Ishikawa (cell line): Measurements from ENCODE around the gene PRSS2.

Experiments
- CEBPB ChIP-seq: IDR thresholded peaks from 2 replicates; pipeline ENCODE4 v1.6.1; 2012
- CREB1 ChIP-seq: IDR thresholded peaks from 2 replicates; pipeline ENCODE4 v1.6.1; 2012; ENCODE audit warnings: low read depth
- EGR1 ChIP-seq: IDR thresholded peaks from 2 replicates; pipeline ENCODE4 v1.6.1; 2012
- EP300 ChIP-seq: IDR thresholded peaks from 2 replicates; pipeline ENCODE4 v1.6.1; 2012; ENCODE audit warnings: borderline replicate concordance
- NFIC ChIP-seq: IDR thresholded peaks from 2 replicates; pipeline ENCODE4 v1.6.1; 2012
- RAD21 ChIP-seq: IDR thresholded peaks from 2 replicates; pipeline ENCODE4 v1.6.1; 2012; ENCODE audit warnings: low read depth
- TAF1 ChIP-seq: IDR thresholded peaks from 2 replicates; pipeline ENCODE4 v1.6.1; 2012; ENCODE audit warnings: low read depth, mild to moderate bottlenecking
- TCF12 ChIP-seq: IDR thresholded peaks from 2 replicates; pipeline ENCODE4 v1.6.1; 2012; ENCODE audit warnings: low read depth
- TEAD4 ChIP-seq: IDR thresholded peaks from 2 replicates; pipeline ENCODE4 v1.6.1; 2012
- YY1 ChIP-seq: IDR thresholded peaks from 2 replicates; pipeline ENCODE4 v1.6.1; 2012; ENCODE audit warnings: low read depth
- ZBTB7A ChIP-seq: IDR thresholded peaks from 2 replicates; pipeline ENCODE4 v1.6.1; 2012; ENCODE audit warnings: low read depth
- TF ChIP-seq, protein P1 (sequence below): IDR thresholded peaks from 2 replicates; pipeline ENCODE4 v1.6.1; 2012; ENCODE audit warnings: low read depth, mild to moderate bottlenecking
- TF ChIP-seq, protein P2 (sequence below): IDR thresholded peaks from 2 replicates; pipeline ENCODE4 v1.6.1; 2012
- TF ChIP-seq, protein P3 (sequence below): IDR thresholded peaks from 2 replicates; pipeline ENCODE4 v1.6.1; 2012

DNA sequence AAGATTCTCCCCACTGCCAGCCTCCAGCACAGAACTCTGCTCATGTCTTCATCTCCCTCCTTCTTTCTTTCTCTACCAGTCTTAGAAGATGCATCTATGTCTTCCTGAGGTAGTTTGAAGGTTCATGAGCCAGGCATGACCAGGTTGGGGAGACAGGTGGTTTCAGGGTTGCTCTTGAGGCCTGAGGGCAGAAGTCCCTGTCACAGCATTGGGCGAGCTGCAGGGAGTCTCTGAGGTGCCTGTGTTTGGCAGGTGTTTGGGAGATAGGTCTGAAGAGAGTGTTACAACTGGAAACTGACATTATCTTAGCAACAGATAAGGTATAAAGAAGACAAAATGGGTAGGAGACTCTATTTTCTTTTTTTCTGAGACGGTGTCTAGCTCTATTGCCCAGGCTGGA, 18.7 kb downstream of the PRSS2 start:
- TF ChIP-seq TEAD4 (no peak), CREB1 (no peak), EGR1 (no peak), RAD21 (no peak), CEBPB (no peak), TCF12 (no peak), YY1 (no peak), EP300 (no peak), NFIC (no peak), ZBTB7A (no peak), TAF1 (no peak)
- TF ChIP-seq, protein P1, sequence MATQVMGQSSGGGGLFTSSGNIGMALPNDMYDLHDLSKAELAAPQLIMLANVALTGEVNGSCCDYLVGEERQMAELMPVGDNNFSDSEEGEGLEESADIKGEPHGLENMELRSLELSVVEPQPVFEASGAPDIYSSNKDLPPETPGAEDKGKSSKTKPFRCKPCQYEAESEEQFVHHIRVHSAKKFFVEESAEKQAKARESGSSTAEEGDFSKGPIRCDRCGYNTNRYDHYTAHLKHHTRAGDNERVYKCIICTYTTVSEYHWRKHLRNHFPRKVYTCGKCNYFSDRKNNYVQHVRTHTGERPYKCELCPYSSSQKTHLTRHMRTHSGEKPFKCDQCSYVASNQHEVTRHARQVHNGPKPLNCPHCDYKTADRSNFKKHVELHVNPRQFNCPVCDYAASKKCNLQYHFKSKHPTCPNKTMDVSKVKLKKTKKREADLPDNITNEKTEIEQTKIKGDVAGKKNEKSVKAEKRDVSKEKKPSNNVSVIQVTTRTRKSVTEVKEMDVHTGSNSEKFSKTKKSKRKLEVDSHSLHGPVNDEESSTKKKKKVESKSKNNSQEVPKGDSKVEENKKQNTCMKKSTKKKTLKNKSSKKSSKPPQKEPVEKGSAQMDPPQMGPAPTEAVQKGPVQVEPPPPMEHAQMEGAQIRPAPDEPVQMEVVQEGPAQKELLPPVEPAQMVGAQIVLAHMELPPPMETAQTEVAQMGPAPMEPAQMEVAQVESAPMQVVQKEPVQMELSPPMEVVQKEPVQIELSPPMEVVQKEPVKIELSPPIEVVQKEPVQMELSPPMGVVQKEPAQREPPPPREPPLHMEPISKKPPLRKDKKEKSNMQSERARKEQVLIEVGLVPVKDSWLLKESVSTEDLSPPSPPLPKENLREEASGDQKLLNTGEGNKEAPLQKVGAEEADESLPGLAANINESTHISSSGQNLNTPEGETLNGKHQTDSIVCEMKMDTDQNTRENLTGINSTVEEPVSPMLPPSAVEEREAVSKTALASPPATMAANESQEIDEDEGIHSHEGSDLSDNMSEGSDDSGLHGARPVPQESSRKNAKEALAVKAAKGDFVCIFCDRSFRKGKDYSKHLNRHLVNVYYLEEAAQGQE, result no peak
- TF ChIP-seq, protein P2, sequence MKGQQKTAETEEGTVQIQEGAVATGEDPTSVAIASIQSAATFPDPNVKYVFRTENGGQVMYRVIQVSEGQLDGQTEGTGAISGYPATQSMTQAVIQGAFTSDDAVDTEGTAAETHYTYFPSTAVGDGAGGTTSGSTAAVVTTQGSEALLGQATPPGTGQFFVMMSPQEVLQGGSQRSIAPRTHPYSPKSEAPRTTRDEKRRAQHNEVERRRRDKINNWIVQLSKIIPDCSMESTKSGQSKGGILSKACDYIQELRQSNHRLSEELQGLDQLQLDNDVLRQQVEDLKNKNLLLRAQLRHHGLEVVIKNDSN, result no peak
- TF ChIP-seq, protein P3, sequence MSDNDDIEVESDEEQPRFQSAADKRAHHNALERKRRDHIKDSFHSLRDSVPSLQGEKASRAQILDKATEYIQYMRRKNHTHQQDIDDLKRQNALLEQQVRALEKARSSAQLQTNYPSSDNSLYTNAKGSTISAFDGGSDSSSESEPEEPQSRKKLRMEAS, result no peak
